ENCODE results near the gene HOXA9. TPM values are rescaled to one million over a fixed set of nuclear protein-coding genes. Genes with fewer than 3 reads are reported as not detected.

The HOXA9 gene
- total RNA-seq, 1 donor from 2014 or later: not detected

- no peak for TF ChIP-seq CTCF (IDR thresholded peaks at IDR 0.05)
- Histone ChIP-seq H3K27me3 (peaks cover 30% of the 10 kb centered on the region), H3K36me3 (no peaks in the 10 kb centered on the region), H3K27ac (no peak overlapping the region), H3K4me1 (peaks cover 0 to 4% of the 10 kb centered on the region in 2 donors), H3K4me3 (peak overlapping the region in 1 of 2 donors; percentile 45), H3K9me3 (no peaks in the 10 kb centered on the region)
- peak in 1 of 2 donors; percentile 51 for DNase-seq (ENCODE audit: low spot score in 2 of 2)
- intact Hi-C loops (cut with DNase I): loop anchor here (10.0 kb wide), 1 partner anchor 1269 kb away; no protein-coding TSS in a partner anchor
Observed at GRCh38 chr7:27163288-27164044, 1.9 kb downstream of the HOXA9 start.

GRCh38 chr7:27162561-27163287 is 2.6 kb downstream of the HOXA9 start:
- H3K27ac ChIP-seq: no peak overlapping the region
- no peak overlapping the region for H3K4me3 ChIP-seq
- no peak for TF ChIP-seq CTCF (IDR thresholded peaks at IDR 0.05)
- peaks cover 25% of the 10 kb centered on the region for H3K27me3 ChIP-seq
- H3K9me3 ChIP-seq: no peaks in the 10 kb centered on the region
- intact Hi-C loops (cut with DNase I): loop anchor here (10.0 kb wide), 1 partner anchor 1268 kb away; no protein-coding TSS in a partner anchor
- peaks cover 0 to 4% of the 10 kb centered on the region in 2 donors for H3K4me1 ChIP-seq
- DNase-seq (ENCODE audit: low spot score in 2 of 2): no peak
- no peaks in the 10 kb centered on the region for H3K36me3 ChIP-seq

GRCh38 chr7:27161721-27162560 is 3.4 kb downstream of the HOXA9 start:
- Histone ChIP-seq H3K9me3 (no peaks in the 10 kb centered on the region), H3K4me1 (peaks cover 0 to 4% of the 10 kb centered on the region in 2 donors), H3K27ac (no peak overlapping the region), H3K27me3 (peaks cover 21% of the 10 kb centered on the region), H3K4me3 (peak overlapping the region; percentile 47 to 72), H3K36me3 (no peaks in the 10 kb centered on the region)
- TF ChIP-seq CTCF (IDR thresholded peaks at IDR 0.05): no peak
- DNase-seq (ENCODE audit: low spot score in 2 of 2): peak in 1 of 2 donors; percentile 63
- intact Hi-C loops (cut with DNase I): loop anchor here (1.0 to 10.0 kb wide), 3 partner anchors 475 to 1267 kb away; no protein-coding TSS in a partner anchor

GRCh38 chr7:27161214-27161720 is 4.1 kb downstream of the HOXA9 start:
- no peaks in the 10 kb centered on the region for H3K9me3 ChIP-seq
- peak in 1 of 2 donors; percentile 65 for DNase-seq (ENCODE audit: low spot score in 2 of 2)
- TF ChIP-seq CTCF (IDR thresholded peaks at IDR 0.05): no peak
- peaks cover 0 to 3% of the 10 kb centered on the region in 2 donors for H3K4me1 ChIP-seq
- H3K36me3 ChIP-seq: no peaks in the 10 kb centered on the region
- H3K27ac ChIP-seq: no peak overlapping the region
- peak overlapping the region; percentile 47 to 72 for H3K4me3 ChIP-seq
- intact Hi-C loops (cut with DNase I): loop anchor here (1.0 to 10.0 kb wide), 3 partner anchors 474 to 1266 kb away; no protein-coding TSS in a partner anchor
- peaks cover 14% of the 10 kb centered on the region for H3K27me3 ChIP-seq
